ENCODE measurements around the gene MYO10.
"Not testable (repeated sequence)": the region's sequence is repeated elsewhere in the genome, so short reads cannot be mapped to it uniquely, and the experiment has no call there.

The MYO10 gene

DNA sequence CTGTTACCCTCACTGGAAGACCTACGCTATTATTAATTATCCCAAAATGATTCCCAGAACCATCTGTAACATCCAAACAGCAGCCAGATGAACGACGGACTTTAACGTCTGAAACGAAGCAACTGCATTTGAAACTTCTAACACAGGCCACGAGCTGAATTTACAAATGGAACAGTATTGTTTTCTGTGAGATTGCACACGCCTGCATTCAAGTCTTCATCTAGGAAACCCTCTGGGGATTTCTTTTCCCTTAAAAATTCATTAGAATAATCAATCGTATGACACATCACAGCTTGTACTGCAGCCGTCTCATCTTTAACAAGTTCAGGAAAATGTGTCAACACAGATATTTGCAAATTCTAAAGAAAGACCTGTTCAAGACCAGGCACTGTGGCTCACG is 80.2 kb downstream of the MYO10 start:
- no peak for DNase-seq

DNA sequence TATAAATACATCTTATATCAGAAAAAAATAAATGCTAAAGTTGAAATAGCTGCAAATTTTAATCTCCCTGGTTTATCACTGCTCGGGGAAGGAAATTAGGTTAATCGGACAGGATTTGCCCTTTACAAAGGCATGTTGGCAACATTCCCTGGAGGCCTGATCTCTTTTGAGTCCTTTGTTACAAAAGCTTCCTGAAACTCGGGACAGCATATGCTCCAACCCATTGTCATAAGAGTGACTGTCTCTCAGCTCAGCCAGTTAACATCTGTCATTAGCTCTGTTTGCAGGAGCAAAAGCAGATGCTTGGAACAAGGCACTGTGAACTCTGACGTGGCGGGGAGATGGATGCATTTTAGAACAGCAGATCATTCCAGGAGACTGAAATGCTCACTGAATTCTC is 80.6 kb downstream of the MYO10 start:
- DNase-seq: no peak

DNA sequence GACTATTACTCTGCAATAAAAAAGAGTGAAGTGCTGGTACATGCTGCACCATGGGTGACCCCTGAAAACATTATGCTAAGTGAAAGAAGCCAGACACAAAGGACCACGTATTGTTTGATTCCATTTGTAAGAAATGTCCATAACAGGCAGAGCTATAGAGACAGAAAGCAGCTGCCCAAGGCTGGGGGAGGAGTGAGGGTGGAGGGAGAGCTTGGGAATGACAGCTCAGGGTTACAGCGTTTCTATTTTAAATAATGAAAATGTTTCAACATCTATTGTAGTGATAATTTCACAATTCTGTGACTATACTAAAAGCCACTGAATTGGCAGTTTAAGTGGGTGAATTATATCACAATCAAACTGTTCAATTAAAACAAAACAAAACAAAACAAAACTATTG is 81.7 kb downstream of the MYO10 start:
- DNase-seq: no peak

DNA sequence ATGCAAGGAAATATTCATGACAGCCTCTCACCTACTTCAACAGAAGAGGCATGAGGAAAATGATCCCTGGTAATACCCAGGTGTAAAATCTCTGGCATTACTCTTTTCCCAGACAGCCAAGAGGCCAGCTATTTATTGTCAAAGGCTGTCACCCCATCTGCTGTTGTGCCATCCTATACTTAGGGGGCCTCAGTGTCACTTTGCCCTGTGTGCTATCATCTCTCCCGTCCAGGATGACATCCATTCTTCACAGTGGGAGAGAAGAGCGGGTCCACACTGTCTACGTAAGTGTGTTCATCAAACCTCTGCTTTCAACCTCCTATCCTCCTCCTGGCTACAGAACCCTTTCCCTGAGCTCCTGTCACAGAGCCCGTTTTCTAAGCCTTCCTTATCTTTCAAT is 82.6 kb downstream of the MYO10 start:
- DNase-seq: no peak

DNA sequence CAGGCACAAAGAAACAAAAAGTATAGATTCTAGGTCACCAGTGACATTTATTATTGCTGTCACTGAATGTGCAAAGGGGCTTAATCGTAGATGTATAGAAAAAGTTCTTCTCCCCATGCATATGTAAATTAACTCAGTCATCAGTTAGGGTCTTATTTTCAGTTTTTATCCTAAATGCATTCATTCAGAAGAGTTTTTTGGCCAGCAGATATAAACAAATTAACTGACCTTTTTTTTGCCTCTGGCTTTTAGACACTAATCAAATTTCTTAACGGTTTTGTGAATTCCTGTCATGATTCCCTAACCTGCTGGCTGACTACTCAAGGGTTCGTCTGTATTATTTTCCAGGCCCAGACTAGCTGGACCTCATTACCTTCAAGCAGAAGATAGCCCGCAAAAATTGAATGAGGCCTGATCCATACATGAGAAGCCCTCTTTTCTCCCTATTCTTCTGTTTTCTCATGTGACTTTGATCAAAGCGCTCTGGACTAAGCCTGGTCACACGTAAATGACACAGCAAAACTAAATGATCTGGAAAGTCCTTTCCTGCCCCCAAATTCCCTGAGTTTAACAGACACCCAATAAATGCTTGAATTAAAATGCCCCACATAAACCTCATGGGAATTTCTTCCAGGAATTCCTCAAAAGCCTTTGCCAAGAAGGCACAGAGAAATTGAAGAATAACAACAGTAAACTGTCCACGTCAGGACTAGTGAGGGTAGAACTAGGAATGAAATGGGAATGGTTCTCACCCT is 83.7 kb downstream of the MYO10 start:
- no peak for DNase-seq

DNA sequence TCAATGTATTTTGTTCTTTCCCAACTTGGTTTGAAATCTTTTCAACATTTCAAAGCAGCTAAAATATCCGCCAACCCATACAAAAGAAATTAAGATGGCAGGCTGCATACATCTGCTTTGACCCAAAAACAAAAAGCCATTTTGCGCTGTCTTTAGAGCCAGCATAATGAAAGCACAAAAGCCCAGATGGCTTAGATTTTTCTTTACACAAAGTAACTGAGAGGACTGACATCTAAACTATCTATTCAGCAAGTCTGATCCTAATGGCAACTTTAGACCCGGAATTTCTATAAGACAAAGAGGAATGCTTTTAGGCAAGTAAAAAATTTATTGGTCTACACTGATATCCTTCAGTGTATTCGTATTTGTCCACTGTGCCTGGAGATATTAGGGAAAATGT is 86.3 kb downstream of the MYO10 start:
- no peak for DNase-seq

DNA sequence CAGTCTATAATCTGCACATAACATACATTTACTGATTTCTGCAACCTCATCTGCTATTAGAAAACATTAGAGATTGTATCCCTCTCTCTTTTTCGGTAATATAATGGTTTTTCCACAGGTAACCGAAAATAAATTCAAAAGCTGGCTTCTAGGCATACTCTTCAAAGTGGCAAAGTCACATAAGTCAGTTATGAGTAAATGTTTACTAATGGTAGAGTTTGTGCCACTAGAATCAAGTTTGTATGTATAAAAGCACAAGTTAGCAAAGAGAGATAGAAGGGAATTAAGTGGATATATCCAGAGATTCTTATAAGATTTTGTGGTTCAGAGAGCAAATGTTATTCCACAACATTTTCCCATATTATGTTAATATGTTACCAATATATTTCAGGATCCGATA is 86.9 kb downstream of the MYO10 start:
- no peak for DNase-seq

DNA sequence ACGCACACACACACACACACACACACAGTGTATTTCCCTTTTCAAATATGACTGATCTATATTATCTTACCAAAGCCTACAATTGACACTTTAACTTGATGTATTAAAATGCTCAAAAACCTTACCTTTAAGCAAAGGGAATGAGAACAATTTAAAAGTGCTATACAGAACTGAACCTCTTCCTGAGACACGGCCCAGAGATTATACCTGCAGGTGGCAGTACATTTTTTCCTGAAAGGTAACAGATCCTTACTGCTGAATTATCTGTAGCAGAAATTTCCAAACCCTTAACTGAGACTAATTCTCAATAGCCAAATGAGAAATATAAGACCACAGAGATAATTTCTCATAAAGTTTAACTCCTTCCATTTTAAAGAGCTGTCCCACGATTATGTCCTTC is 91.1 kb downstream of the MYO10 start:
- DNase-seq: no peak

DNA sequence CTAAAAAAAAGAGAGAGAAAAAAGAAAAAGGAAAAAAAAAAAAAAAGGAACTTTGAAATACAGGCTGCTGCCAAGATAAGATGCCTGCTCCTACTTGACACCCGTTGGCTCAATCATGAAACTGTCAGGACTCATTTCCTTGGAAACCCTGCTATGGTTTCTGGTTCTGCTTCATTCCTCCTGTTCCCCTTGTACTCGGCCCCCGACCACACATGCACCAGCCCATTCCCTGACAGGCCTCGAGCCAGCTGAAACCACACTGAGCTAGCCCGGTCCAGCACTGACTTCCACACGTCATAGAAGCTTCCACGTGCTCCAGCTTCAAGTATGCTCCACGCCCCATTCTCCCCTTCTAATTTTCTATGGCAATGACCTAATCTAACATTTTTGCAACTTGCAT is 93.2 kb downstream of the MYO10 start:
- no peak for DNase-seq

DNA sequence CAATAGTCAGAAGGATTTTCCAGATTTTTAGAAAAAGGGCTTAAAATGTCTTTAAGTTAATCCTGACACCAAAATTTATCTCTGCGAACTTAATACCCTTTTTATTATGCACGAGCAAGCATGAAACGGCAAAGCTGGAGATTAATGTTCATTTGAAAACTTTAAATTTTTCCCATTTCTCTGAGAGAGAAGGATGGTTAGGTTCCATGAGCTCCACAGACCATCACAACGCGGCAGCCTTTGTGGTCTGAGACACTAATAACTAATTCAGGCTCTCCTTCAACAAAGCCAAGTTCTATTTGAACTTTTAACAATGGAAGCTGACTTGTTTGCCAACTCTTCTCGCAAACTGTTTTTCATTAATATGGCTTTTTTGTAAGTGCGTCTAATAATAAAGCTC is 94.7 kb downstream of the MYO10 start:
- no peak for DNase-seq

DNA sequence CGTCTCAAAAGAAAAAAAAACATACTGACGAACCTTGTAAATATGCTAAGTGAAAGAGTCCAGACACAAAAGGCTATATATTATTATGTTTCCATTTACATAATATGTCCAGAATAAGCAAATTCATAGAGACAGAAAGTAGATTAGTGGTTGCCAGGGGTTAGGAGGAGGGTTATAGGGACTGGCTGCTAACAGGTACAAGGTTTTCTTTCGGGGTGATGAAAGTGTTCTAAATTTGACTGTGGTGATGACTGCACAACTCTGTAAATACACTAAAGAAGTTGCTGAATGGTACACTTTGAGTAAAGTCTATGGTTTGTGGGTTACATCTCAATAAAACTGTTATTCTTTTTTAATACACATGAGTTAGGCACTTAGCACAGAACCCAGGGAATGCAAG is 98.8 kb downstream of the MYO10 start:
- DNase-seq: no peak

DNA sequence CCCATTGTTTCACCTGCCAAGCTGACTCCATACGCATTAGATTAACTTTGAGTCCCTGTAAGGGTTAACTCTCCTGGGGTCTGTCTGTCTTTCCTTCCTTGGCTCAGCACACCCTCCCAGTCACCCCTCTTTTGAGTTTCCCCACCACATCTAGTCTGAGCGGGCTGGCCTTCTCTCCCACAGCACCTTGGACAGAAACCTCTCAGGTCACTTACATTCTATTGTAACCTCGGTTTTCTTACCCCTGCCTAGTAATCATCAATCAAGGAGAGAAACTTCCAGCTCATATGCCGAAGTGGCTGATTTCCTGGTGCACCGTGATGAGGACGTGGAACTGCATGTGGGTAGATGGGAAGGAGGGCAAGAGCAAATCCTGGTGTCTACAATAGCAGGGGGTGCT is 102.1 kb downstream of the MYO10 start:
- no peak for DNase-seq

DNA sequence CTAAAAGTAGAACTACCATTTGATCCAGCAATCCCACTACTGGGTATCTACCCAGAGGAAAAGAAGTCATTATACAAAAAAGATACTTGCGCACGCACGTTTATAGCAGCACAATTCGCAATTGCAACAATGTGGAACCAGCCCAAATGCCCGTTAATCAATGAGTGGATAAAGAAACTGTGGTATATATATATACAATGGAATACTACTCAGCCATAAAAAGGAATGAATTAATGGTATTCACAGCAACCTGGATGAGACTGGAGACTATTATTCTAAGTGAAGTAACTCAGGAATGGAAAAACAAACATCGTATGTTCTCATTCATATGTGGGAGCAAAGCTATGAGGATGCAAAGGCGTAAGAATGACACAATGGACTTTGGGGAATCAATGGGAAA is 104.8 kb downstream of the MYO10 start:
- not testable (repeated sequence) for DNase-seq

DNA sequence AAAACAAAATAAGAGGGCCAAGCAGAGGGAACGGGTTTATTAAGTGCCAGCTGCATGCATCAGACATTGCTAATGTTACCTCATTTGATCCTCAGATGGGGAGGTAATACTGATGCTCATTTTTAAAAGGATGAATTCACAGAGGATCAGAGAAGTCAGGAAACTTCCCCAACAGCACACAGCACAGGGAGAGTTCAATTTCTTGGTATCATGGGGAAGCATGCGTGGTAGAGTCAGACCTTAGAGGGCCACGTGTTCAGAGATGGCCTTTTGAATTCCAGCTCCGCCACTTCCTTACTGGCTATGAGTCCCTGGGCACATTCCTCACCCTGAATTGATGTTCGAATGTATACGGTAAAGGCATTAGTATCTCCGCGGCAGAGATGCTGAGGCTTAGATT is 108.3 kb downstream of the MYO10 start:
- DNase-seq: no peak

DNA sequence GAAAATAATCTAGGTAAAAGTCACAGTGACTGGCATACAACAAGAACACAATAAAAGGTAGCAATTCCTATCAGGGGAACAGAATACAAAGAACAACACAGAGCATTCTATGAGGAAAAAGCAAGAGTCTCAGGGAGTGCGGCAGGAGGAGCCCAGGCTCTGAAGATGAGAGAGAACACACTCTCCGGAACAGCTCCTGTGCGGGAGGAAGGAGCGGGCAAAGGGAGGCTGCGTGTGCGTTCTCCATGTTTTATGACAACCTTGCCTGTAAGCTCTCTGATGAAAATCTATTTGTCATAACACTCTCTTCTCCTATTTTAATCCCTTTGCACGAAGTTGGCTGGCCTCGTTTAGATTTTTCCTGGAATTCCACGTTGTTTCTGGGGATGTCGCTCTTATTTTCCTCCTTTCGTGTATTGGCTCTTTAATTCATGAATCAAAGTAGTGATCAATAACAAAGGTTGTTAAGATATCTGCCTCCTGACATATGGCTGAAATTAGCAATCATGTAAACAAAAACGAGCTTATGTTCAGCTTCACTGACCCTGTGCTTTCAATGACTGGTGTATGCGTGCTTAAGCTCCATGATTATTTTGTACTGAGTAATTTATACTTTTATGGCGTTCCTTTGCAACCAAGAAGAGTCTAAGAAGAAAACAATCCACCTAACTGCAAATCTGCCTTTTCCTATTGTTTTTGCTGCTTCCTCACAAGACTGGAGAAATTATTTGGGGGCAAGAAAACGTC is 109.5 kb downstream of the MYO10 start:
- no peak for DNase-seq

DNA sequence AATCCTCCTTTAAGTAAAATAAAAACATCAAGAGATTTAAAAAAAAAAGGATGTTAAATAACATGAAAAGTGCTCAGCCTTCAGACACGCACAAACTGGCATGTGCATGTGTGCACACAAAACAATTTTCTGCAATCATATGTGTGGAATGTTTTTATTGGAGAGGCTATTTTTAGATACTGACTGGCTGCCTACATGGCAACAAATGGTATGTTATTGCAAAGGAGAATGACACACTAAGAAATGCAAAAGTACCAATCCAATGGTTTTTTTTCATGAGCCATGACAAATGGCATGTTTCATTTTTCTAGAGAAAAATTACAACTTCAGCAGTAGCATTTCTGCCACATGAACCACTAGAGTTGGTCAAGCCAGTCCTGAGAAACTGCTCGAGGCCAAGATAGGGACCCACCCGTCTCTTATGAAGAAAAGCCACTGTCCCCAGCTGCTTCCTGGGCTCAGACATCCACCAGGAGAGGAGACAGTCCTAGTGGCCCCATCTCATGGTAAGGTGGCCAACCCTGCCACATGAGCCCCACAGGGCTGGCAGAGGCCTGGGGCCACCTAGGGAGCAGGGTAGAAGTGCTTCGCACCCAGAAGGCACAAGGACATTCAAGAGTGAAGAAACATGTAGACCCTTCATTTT is 116.4 kb downstream of the MYO10 start:
- DNase-seq: no peak

DNA sequence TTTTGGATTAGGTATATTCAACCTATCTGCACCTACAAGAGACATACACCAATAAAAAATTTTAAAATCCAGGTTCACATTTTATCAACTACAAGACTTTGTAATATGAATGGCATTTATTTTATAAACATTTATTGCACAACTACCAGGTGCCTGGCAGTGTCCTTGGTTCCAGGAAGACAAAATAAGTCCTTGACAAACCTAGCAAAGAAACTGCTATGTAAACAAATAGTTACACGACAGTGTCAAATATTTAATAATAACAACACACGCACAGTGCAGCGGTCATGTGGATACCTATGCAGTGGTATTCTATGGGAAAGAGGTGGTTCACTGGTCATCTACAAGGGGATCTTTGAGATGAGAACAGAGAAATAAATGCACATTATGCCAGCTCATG is 120.7 kb downstream of the MYO10 start:
- DNase-seq: no peak

DNA sequence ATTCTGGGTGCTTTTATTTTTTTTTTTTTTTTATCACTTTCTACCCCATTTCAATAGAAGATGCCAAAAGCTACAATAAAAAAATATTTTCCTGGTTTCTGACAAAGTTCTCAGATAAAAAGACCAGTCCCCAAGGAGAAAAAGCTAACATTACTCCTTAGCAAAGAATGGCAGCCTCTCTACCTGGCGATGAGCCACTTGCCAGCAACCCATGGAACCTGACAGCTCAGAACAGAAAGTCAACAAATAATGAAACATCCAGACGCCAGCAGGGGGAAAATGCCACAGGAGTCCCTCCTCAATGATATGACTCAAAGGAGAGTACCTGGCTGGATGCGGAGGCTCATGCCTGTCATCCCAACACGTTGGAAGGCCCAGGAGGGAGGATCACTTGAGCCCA is 123.2 kb downstream of the MYO10 start:
- DNase-seq: no peak

DNA sequence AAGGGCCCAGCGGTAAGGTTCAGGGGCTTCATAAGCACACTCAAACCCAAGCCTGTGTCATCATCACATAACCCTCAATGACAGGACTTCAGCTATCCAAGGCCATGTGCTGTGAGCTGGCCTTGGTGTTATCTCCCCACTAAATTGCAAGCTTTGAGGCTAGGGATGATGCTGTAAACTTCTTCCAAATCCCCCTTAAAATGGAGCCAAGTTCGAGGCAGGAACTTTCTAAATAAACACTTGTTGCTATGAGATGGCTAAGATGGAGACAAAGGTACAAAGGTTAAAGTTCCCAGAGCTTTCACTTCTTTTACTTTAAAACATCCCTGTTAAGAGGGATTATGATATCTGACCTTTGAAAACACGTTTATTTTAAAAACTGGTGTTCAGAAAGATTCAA is 123.6 kb downstream of the MYO10 start:
- no peak for DNase-seq

DNA sequence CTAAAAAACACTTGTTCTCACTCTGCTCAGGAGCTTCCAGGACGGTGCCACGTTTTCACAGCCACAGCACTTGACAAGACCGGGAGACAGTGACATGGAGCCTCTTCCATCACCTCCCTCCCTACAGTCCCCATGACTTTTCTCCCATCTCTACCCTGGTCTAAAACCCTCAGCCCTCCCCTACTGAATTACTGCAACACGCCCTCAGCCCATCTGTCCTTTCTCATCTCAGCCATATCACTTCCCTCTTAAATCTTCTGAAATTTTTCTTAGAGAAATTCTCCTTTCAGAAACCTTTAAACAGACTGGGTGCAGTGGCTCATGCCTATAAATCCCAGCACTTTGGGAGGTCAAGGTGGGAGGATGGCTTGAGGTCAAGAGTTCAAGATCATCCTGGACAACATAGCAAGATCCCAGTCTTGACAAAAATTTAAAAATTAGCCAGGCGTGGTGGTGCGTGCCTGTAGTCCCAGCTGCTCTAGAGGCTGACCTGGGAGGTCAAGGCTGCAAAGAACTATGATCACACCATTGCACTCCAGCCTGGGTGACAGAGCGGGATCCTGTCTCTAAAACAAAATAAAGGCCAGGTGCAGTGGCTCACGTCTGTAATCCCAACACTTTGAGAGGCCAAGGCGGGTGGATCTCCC is 125.8 kb downstream of the MYO10 start:
- no peak for DNase-seq

DNA sequence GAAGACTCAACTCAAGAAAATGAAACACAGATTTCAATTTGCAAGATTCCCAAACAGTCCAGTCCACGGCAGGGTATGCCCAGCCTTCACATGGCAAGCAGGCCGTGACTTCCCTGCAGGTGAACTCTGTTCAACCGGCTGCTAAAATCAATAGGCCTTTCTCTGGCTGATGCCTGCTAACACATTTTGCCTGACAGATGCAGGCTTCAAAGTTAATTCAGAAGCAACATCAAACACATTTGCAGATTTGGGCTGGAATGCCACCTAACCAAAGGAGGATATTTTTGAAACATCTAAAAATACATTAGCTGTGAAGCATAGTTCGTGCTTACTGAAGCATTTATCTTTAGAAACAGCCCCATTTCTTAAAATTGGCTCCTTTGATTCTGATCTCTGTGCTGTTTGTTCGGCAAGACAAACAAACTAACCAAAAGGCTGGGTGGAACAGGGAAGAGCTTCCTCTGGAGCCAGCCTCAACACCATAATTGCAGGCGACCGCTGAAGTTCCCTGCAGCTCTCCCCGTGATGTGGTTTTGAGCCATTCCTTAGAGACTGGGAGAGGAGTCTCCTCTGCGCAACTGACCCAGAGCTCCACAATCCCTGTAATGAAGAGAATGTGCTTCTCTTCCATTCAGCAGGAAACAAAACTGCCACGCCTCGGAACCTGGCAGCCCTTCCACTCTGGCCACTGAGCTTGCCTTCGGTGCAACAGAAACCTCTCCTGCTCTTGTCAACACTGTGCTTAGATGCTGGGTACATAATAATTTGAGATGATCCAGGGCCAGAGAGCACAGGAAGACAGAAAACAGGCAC is 126.5 kb downstream of the MYO10 start:
- no peak for DNase-seq

DNA sequence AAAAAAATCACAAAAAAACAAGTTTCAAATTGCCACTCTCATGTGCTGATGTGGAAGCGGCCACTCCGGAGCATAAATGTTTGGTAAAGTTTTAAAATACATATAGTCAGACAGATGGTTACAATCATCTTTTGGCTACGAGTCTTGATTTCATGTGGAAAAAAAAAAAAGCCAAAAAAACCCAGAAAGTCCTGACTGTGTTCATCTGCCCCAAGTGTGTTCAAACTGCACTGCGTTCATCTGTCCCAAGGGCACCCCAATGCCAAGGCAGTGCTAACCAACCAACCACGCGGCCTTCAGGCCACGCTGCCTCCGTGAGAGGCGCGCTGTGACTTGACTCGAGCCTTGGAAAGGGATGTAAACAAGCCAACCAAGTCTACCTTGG is 127.1 kb downstream of the MYO10 start:
- DNase-seq: no peak

DNA sequence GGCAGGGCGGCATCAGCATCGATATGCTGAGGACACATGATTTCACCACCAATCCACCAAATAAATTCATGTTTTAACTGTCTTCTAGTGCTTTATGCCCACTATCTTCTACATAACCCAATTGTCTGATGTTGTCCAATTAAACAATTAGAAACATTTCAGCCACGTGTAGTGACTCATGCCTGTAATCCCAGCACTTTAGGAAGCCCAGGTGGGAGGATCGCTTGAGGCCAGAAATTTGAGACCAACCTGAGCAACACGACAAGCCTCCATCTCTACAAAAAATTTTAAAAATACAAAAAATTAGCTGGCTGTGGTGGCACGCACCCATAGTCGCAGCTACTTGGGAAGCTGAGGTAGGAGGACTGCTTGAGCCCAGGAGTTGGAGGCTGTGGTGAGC is 128.1 kb downstream of the MYO10 start:
- no peak for DNase-seq

Measured in NK-92 treated with Interleukin-12 subunit alpha and Interleukin-12 subunit beta, amount 100 ng/mL, for 24 hours (cell line).